ENCODE measurements around the gene SIL1. TPM values are rescaled to one million over a fixed set of nuclear protein-coding genes. Genes with fewer than 3 reads are reported as not detected.

Gene SIL1
- total RNA-seq, 1 experiment from 2014 or later: 46.5 TPM

- Histone ChIP-seq H3K4me3 (no peak overlapping the region), H3K79me2 (ENCODE audit: low read depth) (no peaks in the 10 kb centered on the region), H3K27ac (no peak overlapping the region), H3K27me3 (ENCODE audit: insufficient read depth, low read depth) (no peaks in the 10 kb centered on the region), H3F3A (ENCODE audit: insufficient read depth, low read depth) (peaks cover 22% of the 10 kb centered on the region; the same call in 1 of the 2 replicates), H3K4me2 (no peak overlapping the region), H3K36me3 (ENCODE audit: low read depth) (peaks cover 27% of the 10 kb centered on the region), H4K20me1 (ENCODE audit: insufficient read depth) (no peaks in the 10 kb centered on the region; the same call in 1 of the 2 replicates), H2AFZ (no peak overlapping the region), H3K9me2 (ENCODE audit: insufficient read depth) (no peaks in the 10 kb centered on the region), H3K9me3 (ENCODE audit: insufficient read depth, low read depth) (no peaks in the 10 kb centered on the region), H3K4me1 (replicated peaks; ENCODE audit: insufficient read depth) (no peaks in the 10 kb centered on the region)
- TF ChIP-seq EZH2 (IDR thresholded peaks at IDR 0.05; ENCODE audit: low read depth): no peak
- TF ChIP-seq CTCF (conservative IDR thresholded peaks at IDR 0.05): no peak
- ChIA-PET POLR2A (ENCODE audit: unreplicated experiment) (interaction anchor here (0.7 kb wide), 1 partner anchor 42 kb away, joined by 30 read pairs; no protein-coding TSS in a partner anchor), CTCF (no interaction called here)
- no peak for DNase-seq
- BruUV-seq (replicated peaks): no TSS peak
- intact Hi-C loops (cut with micrococcal nuclease; ENCODE audit: unreplicated experiment): no loop called here
Observed at GRCh38 chr5:138936225-138936967, 261.8 kb downstream of the SIL1 start.

GRCh38 chr5:138935466-138935865 lies 262.7 kb downstream of the SIL1 start:
- Histone ChIP-seq H2AFZ (no peak overlapping the region), H3K4me3 (no peak overlapping the region), H3K4me2 (no peak overlapping the region), H3F3A (ENCODE audit: insufficient read depth, low read depth) (peaks cover 30% of the 10 kb centered on the region; the same call in 1 of the 2 replicates), H3K36me3 (ENCODE audit: low read depth) (peaks cover 36% of the 10 kb centered on the region), H3K27ac (no peak overlapping the region), H3K79me2 (ENCODE audit: low read depth) (no peaks in the 10 kb centered on the region), H3K9me3 (ENCODE audit: insufficient read depth, low read depth) (no peaks in the 10 kb centered on the region), H4K20me1 (ENCODE audit: insufficient read depth) (peaks cover 6% of the 10 kb centered on the region; the same call in 1 of the 2 replicates), H3K4me1 (replicated peaks; ENCODE audit: insufficient read depth) (no peaks in the 10 kb centered on the region), H3K27me3 (ENCODE audit: insufficient read depth, low read depth) (no peaks in the 10 kb centered on the region), H3K9me2 (ENCODE audit: insufficient read depth) (no peaks in the 10 kb centered on the region)
- no peak for TF ChIP-seq EZH2 (IDR thresholded peaks at IDR 0.05; ENCODE audit: low read depth)
- no peak for TF ChIP-seq CTCF (conservative IDR thresholded peaks at IDR 0.05)
- no TSS peak for BruUV-seq (replicated peaks)
- DNase-seq: no peak
- CTCF ChIA-PET: no interaction called here
- POLR2A ChIA-PET (ENCODE audit: unreplicated experiment): no interaction called here
- intact Hi-C loops (cut with micrococcal nuclease; ENCODE audit: unreplicated experiment): no loop called here

- CTCF ChIA-PET: no interaction called here
- peaks cover 8% of the 10 kb centered on the region; the same call in 1 of the 2 replicates for H4K20me1 ChIP-seq (ENCODE audit: insufficient read depth)
- no peak overlapping the region for H2AFZ ChIP-seq
- peaks cover 33% of the 10 kb centered on the region; the same call in 1 of the 2 replicates for H3F3A ChIP-seq (ENCODE audit: insufficient read depth, low read depth)
- POLR2A ChIA-PET (ENCODE audit: unreplicated experiment): no interaction called here
- TF ChIP-seq CTCF (conservative IDR thresholded peaks at IDR 0.05): no peak
- no peak for TF ChIP-seq EZH2 (IDR thresholded peaks at IDR 0.05; ENCODE audit: low read depth)
- no peaks in the 10 kb centered on the region for H3K9me3 ChIP-seq (ENCODE audit: insufficient read depth, low read depth)
- DNase-seq: no peak
- no peaks in the 10 kb centered on the region for H3K9me2 ChIP-seq (ENCODE audit: insufficient read depth)
- peaks cover 36% of the 10 kb centered on the region for H3K36me3 ChIP-seq (ENCODE audit: low read depth)
- no peak overlapping the region for H3K4me2 ChIP-seq
- BruUV-seq (replicated peaks): no TSS peak
- intact Hi-C loops (cut with micrococcal nuclease; ENCODE audit: unreplicated experiment): no loop called here
- H3K27ac ChIP-seq: no peak overlapping the region
- no peaks in the 10 kb centered on the region for H3K79me2 ChIP-seq (ENCODE audit: low read depth)
- no peaks in the 10 kb centered on the region for H3K27me3 ChIP-seq (ENCODE audit: insufficient read depth, low read depth)
- no peak overlapping the region for H3K4me3 ChIP-seq
- H3K4me1 ChIP-seq (replicated peaks; ENCODE audit: insufficient read depth): no peaks in the 10 kb centered on the region
Observed at GRCh38 chr5:138934971-138935370, 263.2 kb downstream of the SIL1 start.
